Keratinocyte (primary cell): ENCODE results near the gene ADAM33. TPM values are rescaled to one million over a fixed set of nuclear protein-coding genes. Genes with fewer than 3 reads are reported as not detected.

Experiments used
- DNase-seq: peaks from one replicate; pipeline ENCODE4 v3.0.0-alpha.2; 2011; ENCODE audit warnings: low read depth, missing footprints, low spot score
- FAIRE-seq: peaks from 2 replicates; lab custom pipeline; 2011; peaks lifted over from hg19 to GRCh38; lab: Jason Lieb, UNC
- H2AFZ ChIP-seq: 2 replicates; pipeline ENCODE4 v1.6.0; 2012; ENCODE audit warnings: low read length, control low read depth, inconsistent platforms; ENCODE audit not compliant: control insufficient read depth
- H3K27ac ChIP-seq: 2 replicates; pipeline ENCODE4 v1.5.1; 2011; ENCODE audit warnings: low read length; ENCODE audit not compliant: control insufficient read depth, insufficient read depth
- H3K27me3 ChIP-seq: 3 replicates; pipeline ENCODE4 v1.6.0; 2011; ENCODE audit warnings: low read length; ENCODE audit not compliant: control insufficient read depth, insufficient read depth; ENCODE audit errors: extremely low read depth
- H3K36me3 ChIP-seq, 2 experiments: 2 replicates in 1 of 2; 3 replicates in 1 of 2; pipeline ENCODE4 v1.5.1; 2011; ENCODE audit warnings: low read length in 2 of 2, mild to moderate bottlenecking in 1 of 2; ENCODE audit not compliant: control insufficient read depth in 2 of 2, insufficient read depth in 2 of 2; ENCODE audit errors: extremely low read depth in 1 of 2
- H3K4me1 ChIP-seq: 3 replicates; pipeline ENCODE4 v1.5.1; 2011; ENCODE audit warnings: low read length; ENCODE audit not compliant: control insufficient read depth, insufficient read depth; ENCODE audit errors: extremely low read depth
- H3K4me2 ChIP-seq: 3 replicates; pipeline ENCODE4 v1.6.0; 2011; ENCODE audit warnings: low read depth, low read length; ENCODE audit not compliant: control insufficient read depth, insufficient read depth; ENCODE audit errors: extremely low read depth
- H3K4me3 ChIP-seq, 3 experiments: fragments of 200-600 bp in 1 of 3; sonication (generic) in 1 of 3; 2 replicates in 2 of 3; 3 replicates in 1 of 3; pipeline ENCODE4 v1.5.1; 2011 to 2016; ENCODE audit warnings: low read length in 3 of 3, mild to moderate bottlenecking in 3 of 3, control low read depth in 2 of 3, inconsistent platforms in 1 of 3, low read depth in 1 of 3, mixed read lengths in 1 of 3, mixed run types in 1 of 3, moderate library complexity in 1 of 3; ENCODE audit not compliant: control insufficient read depth in 2 of 3, insufficient read depth in 2 of 3; ENCODE audit errors: extremely low read depth in 1 of 3
- H3K79me2 ChIP-seq: 2 replicates; pipeline ENCODE4 v1.6.0; 2012; ENCODE audit warnings: low read length; ENCODE audit not compliant: control insufficient read depth, insufficient read depth
- H3K9ac ChIP-seq: 3 replicates; pipeline ENCODE4 v1.6.0; 2011; ENCODE audit warnings: low read length; ENCODE audit not compliant: control insufficient read depth, insufficient read depth; ENCODE audit errors: extremely low read depth
- H3K9me1 ChIP-seq: 3 replicates; pipeline ENCODE4 v1.6.0; 2011; ENCODE audit warnings: low read length; ENCODE audit not compliant: control insufficient read depth, insufficient read depth; ENCODE audit errors: extremely low read depth
- H3K9me3 ChIP-seq: 2 replicates; pipeline ENCODE4 v1.5.1; 2012; ENCODE audit warnings: low read depth, low read length; ENCODE audit not compliant: control insufficient read depth
- H4K20me1 ChIP-seq: 3 replicates; pipeline ENCODE4 v1.6.0; 2011; ENCODE audit warnings: low read length; ENCODE audit not compliant: control insufficient read depth, insufficient read depth; ENCODE audit errors: extremely low read depth
- EZH2 ChIP-seq: IDR thresholded peaks from one replicate; pipeline ENCODE4 v1.6.1; 2012; ENCODE audit warnings: inconsistent platforms, mild to moderate bottlenecking, low read length, moderate library complexity
- dilution Hi-C: fragments of 300-500 bp; cut with MboI; formaldehyde crosslinking; loops from one replicate; pipeline ENCODE4 v1.7.0; 2020; ENCODE audit warnings: low sequenced_read_pairs; ENCODE audit not compliant: extremely low pct_ligation_motif_present
- polyA plus RNA-seq, 5 experiments: library from polyadenylated mRNA; depleted of rRNA in 3 of 5; stranded (reverse) in 3 of 5; stranded (forward) in 1 of 5; unstranded in 1 of 5; fragments of >200 nt; gene quantifications; 1 replicate in 1 of 5; 2 replicates in 3 of 5; 3 replicates in 1 of 5; pipeline versions ENCODE4 v1.2.1 to v1.2.3, GENCODE V29; 2011 to 2012; ENCODE audit warnings: missing spikeins in 2 of 5, low read depth in 1 of 5, low replicate concordance in 1 of 5
- TF ChIP-seq, protein P1 (sequence below), 3 experiments: IDR thresholded peaks in 1 of 3; conservative IDR thresholded peaks in 1 of 3; optimal IDR thresholded peaks in 1 of 3; 2 replicates in 2 of 3; 3 replicates in 1 of 3; pipeline versions ENCODE3 to v1.5.1; 2011; ENCODE audit warnings: low read length in 3 of 3, mild to moderate bottlenecking in 3 of 3, moderate library complexity in 2 of 3, control low read depth in 1 of 3, inconsistent platforms in 1 of 3; ENCODE audit not compliant: insufficient read depth in 2 of 3; ENCODE audit errors: extremely low read depth in 1 of 3

Gene ADAM33
- polyA plus RNA-seq, 1 donor (not counting 4 experiments of a cell fraction or from before 2014, with no cell fraction given): not detected

DNA sequence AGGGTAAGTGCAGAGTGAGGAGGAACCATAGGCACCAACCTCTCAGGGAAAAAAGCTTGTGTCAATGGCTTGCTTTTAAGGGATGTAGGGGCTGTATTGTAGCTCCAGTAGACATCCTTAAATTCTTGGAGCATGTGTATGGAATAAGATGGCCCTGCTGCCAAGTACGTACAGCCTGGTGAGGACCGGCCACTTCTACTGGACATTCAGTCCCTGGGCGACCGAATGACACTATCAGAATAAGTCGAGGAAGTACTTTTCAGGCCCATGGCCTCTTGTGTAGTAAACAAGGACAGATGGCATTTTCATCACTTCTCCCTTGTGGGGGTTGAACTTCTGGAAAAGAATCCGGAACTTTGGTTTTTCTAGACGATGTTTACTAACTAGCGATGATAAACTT is 51.4 kb downstream of the ADAM33 start:
- Histone ChIP-seq H3K79me2 (no peaks in the 10 kb centered on the region), H3K9me1 (peaks cover 4% of the 10 kb centered on the region), H3K27me3 (no peaks in the 10 kb centered on the region), H3K9ac (no peak overlapping the region), H3K27ac (no peak overlapping the region), H3K36me3 (peaks cover 4 to 6% of the 10 kb centered on the region in 2 experiments), H3K4me1 (no peaks in the 10 kb centered on the region), H3K9me3 (no peaks in the 10 kb centered on the region), H4K20me1 (no peaks in the 10 kb centered on the region), H3K4me2 (no peak overlapping the region), H2AFZ (no peak overlapping the region), H3K4me3 (no peak overlapping the region)
- TF ChIP-seq, protein P1, sequence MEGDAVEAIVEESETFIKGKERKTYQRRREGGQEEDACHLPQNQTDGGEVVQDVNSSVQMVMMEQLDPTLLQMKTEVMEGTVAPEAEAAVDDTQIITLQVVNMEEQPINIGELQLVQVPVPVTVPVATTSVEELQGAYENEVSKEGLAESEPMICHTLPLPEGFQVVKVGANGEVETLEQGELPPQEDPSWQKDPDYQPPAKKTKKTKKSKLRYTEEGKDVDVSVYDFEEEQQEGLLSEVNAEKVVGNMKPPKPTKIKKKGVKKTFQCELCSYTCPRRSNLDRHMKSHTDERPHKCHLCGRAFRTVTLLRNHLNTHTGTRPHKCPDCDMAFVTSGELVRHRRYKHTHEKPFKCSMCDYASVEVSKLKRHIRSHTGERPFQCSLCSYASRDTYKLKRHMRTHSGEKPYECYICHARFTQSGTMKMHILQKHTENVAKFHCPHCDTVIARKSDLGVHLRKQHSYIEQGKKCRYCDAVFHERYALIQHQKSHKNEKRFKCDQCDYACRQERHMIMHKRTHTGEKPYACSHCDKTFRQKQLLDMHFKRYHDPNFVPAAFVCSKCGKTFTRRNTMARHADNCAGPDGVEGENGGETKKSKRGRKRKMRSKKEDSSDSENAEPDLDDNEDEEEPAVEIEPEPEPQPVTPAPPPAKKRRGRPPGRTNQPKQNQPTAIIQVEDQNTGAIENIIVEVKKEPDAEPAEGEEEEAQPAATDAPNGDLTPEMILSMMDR (optimal IDR thresholded peaks at IDR 0.05 in 1 of 3, IDR thresholded peaks at IDR 0.05 in 1 of 3, conservative IDR thresholded peaks at IDR 0.05 in 1 of 3; ENCODE audit: extremely low read depth in 1 of 3, insufficient read depth in 2 of 3, low read length in 3 of 3): no peak
- no peak for TF ChIP-seq EZH2
- DNase-seq (no peak), FAIRE-seq (no peak)
- dilution Hi-C loops: no loop called here

DNA sequence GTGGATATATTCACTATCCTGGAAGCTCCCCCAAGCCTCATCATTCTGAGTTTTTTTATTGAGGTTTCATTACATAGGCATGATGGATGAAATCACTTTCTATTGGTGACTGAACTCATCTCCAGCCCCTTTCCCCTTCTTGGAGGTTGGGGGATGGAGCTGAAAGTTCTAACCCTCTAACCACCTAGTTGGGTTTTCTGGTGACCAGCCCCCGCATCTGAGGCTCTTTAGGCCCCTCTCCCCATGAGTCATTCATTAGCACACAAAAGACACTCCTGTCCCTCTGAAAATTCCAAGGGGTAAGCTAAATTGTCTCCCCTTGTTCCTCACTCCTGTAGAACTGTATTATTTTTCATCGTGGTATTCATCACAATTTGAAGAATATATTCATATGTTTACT is 51.9 kb downstream of the ADAM33 start:
- FAIRE-seq (no peak), DNase-seq (no peak)
- Histone ChIP-seq H3K4me3 (no peak overlapping the region), H3K4me2 (no peak overlapping the region), H3K9ac (no peak overlapping the region), H4K20me1 (no peaks in the 10 kb centered on the region), H3K36me3 (peaks cover 4 to 9% of the 10 kb centered on the region in 2 experiments), H3K9me3 (no peaks in the 10 kb centered on the region), H3K27ac (no peak overlapping the region), H3K27me3 (no peaks in the 10 kb centered on the region), H3K9me1 (peaks cover 4% of the 10 kb centered on the region), H3K79me2 (no peaks in the 10 kb centered on the region), H3K4me1 (no peaks in the 10 kb centered on the region), H2AFZ (no peak overlapping the region)
- dilution Hi-C loops: no loop called here
- TF ChIP-seq EZH2: no peak
- TF ChIP-seq, protein P1 (optimal IDR thresholded peaks at IDR 0.05 in 1 of 3, IDR thresholded peaks at IDR 0.05 in 1 of 3, conservative IDR thresholded peaks at IDR 0.05 in 1 of 3; ENCODE audit: extremely low read depth in 1 of 3, insufficient read depth in 2 of 3, low read length in 3 of 3): no peak
